Stimulated activated CD8-positive, alpha-beta memory T cell treated with anti-CD3 and anti-CD28 coated beads, Interleukin-12 subunit alpha, Interleukin-12 subunit beta, amount 100 ng/mL, for 1 hour (primary cell): ENCODE measurements around the gene CHST8.
"Not testable (repeated sequence)": the region's sequence is repeated elsewhere in the genome, so short reads cannot be mapped to it uniquely, and the experiment has no call there.

ENCODE experiments used
- DNase-seq: peaks from one replicate; pipeline ENCODE4 v3.0.0-alpha.2; 2020; ENCODE audit warnings: low read depth

The CHST8 gene

GRCh38 chr19:33621811-33622504, at the start of gene CHST8:
CHST8 (plus strand) TSS chr19:33621953; CDS start chr19:33689262, 67,309 bp downstream.
- DNase-seq: no peak

GRCh38 chr19:33572929-33573328, 48.8 kb upstream of the CHST8 start:
- no peak for DNase-seq

GRCh38 chr19:33574824-33575223, 46.9 kb upstream of the CHST8 start:
- DNase-seq: no peak

- no peak for DNase-seq
Observed at GRCh38 chr19:33578697-33579096, 43.1 kb upstream of the CHST8 start.

- DNase-seq: no peak
Observed at GRCh38 chr19:33580026-33580644, 41.6 kb upstream of the CHST8 start.

- DNase-seq: no peak
Observed at GRCh38 chr19:33580645-33581037, 41.1 kb upstream of the CHST8 start.

- no peak for DNase-seq
Observed at GRCh38 chr19:33582914-33583313, 38.8 kb upstream of the CHST8 start.

- DNase-seq: no peak
Observed at GRCh38 chr19:33587150-33587549, 34.6 kb upstream of the CHST8 start.

- no peak for DNase-seq
Observed at GRCh38 chr19:33590224-33590623, 31.5 kb upstream of the CHST8 start.

GRCh38 chr19:33595783-33596182, 26.0 kb upstream of the CHST8 start:
- no peak for DNase-seq

- DNase-seq: no peak
Observed at GRCh38 chr19:33601583-33601982, 20.2 kb upstream of the CHST8 start.

GRCh38 chr19:33602576-33603204, 19.1 kb upstream of the CHST8 start:
- DNase-seq: no peak

GRCh38 chr19:33603377-33603776, 18.4 kb upstream of the CHST8 start:
- DNase-seq: no peak

- no peak for DNase-seq
Observed at GRCh38 chr19:33604651-33605050, 17.1 kb upstream of the CHST8 start.

- not testable (repeated sequence) for DNase-seq
Observed at GRCh38 chr19:33605803-33606295, 15.9 kb upstream of the CHST8 start.

- no peak for DNase-seq
Observed at GRCh38 chr19:33606556-33606955, 15.2 kb upstream of the CHST8 start.

GRCh38 chr19:33609353-33609752, 12.4 kb upstream of the CHST8 start:
- DNase-seq: no peak

- no peak for DNase-seq
Observed at GRCh38 chr19:33610588-33610987, 11.2 kb upstream of the CHST8 start.

- DNase-seq: no peak
Observed at GRCh38 chr19:33612928-33613619, 8.7 kb upstream of the CHST8 start.

GRCh38 chr19:33613620-33614000, 8.1 kb upstream of the CHST8 start:
- no peak for DNase-seq

GRCh38 chr19:33616346-33616745, 5.4 kb upstream of the CHST8 start:
- no peak for DNase-seq

GRCh38 chr19:33616857-33617256, 4.9 kb upstream of the CHST8 start:
- DNase-seq: no peak

- DNase-seq: not testable (repeated sequence)
Observed at GRCh38 chr19:33618363-33618762, 3.4 kb upstream of the CHST8 start.
